ENCODE data around the gene ATP13A3. TPM values are rescaled to one million over a fixed set of nuclear protein-coding genes. Genes with fewer than 3 reads are reported as not detected.

The ATP13A3 gene
- total RNA-seq, 1 donor from 2014 or later: 74.6 TPM

DNA sequence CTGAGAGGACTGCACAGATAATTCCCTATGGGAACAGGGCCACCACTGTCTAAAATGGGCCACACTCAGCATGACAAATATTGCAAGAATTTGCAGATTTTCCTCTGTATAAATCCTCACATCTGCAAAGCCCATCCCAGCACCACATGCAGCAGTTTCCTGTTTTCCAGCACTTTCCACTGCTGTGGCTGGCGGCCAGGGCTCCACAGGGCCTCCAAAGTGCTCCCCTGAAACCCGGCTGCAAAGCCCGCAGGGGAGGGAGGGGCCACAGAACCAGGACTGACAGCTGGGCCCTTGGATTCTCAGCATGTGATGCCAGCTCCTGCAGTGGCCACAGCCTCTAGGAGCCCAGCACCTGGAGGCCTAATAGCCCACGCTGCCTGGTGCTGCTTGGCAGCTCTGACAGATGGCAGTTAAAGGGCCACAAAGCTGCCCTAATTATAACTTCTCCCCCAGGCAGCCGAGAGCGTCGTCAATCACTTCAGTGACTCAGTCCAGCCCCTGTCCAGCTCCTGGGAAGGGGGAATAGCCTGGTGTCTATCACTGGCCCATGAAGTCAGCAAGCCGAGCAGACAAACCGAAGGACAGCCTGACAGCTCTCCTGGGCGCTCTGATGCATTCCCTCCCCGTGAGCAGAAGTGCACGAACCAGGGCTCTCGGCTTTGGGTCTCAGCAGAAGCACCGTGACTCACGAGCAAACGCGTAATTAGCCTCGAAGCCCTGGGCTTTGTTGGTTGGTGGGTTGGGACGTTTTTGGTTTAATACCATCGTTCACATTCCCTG lies 122.0 kb downstream of the ATP13A3 start:
- no peak for DNase-seq (ENCODE audit: low read depth, low spot score)
- H3K4me3 Mint-ChIP-seq: no peak overlapping the region
- no peak for TF ChIP-seq CTCF (conservative IDR thresholded peaks at IDR 0.05)
- peaks cover 2% of the 10 kb centered on the region for H3K4me1 Mint-ChIP-seq
- no peak overlapping the region for H3K27ac Mint-ChIP-seq (ENCODE audit: unreplicated experiment)
- H3K36me3 Mint-ChIP-seq (ENCODE audit: low read depth): no peaks in the 10 kb centered on the region
- H3K27me3 Mint-ChIP-seq (ENCODE audit: low read depth): peaks cover 32% of the 10 kb centered on the region
- H3K9me3 Mint-ChIP-seq: no peaks in the 10 kb centered on the region

- no peaks in the 10 kb centered on the region for H3K36me3 Mint-ChIP-seq (ENCODE audit: low read depth)
- no peak for TF ChIP-seq CTCF (conservative IDR thresholded peaks at IDR 0.05)
- no peaks in the 10 kb centered on the region for H3K4me1 Mint-ChIP-seq
- H3K9me3 Mint-ChIP-seq: no peaks in the 10 kb centered on the region
- DNase-seq (ENCODE audit: low read depth, low spot score): no peak
- H3K27me3 Mint-ChIP-seq (ENCODE audit: low read depth): peaks cover 26% of the 10 kb centered on the region
- H3K27ac Mint-ChIP-seq (ENCODE audit: unreplicated experiment): no peak overlapping the region
- no peak overlapping the region for H3K4me3 Mint-ChIP-seq
These were observed 122.5 kb downstream of the ATP13A3 start for GRCh38 chr3:194364314-194364651.

DNA sequence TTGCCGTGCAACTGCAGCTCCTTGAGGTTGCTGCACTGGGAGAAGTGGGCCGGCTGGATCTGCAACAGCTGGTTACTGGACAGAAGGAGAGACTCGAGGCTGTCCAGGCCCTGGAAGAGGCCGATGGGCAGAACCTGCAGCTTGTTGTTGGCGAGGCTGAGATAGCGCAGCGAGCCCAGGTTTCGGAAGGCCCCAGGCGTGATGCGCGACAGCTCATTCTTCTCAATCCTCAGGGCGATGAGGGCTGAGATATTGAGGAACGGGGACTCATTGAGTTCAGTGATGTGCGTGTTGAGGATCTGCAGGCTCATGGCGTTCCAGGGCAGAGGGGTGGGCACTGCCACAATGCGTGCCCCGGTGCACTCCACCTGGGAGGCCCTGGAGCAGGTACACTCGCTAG lies 126.2 kb downstream of the ATP13A3 start:
- Mint-ChIP-seq H3K27ac (ENCODE audit: unreplicated experiment) (no peak overlapping the region), H3K27me3 (ENCODE audit: low read depth) (peaks cover 16% of the 10 kb centered on the region)

GRCh38 chr3:194357681-194358080 lies 129.1 kb downstream of the ATP13A3 start:
- Mint-ChIP-seq H3K27me3 (ENCODE audit: low read depth) (peaks cover 16% of the 10 kb centered on the region), H3K9me3 (no peaks in the 10 kb centered on the region), H3K4me3 (no peak overlapping the region), H3K4me1 (peaks cover 6% of the 10 kb centered on the region), H3K27ac (ENCODE audit: unreplicated experiment) (no peak overlapping the region), H3K36me3 (ENCODE audit: low read depth) (no peaks in the 10 kb centered on the region)
- TF ChIP-seq CTCF (conservative IDR thresholded peaks at IDR 0.05): no peak
- no peak for DNase-seq (ENCODE audit: low read depth, low spot score)

More for the DNA sequence above, 126.2 kb downstream of the ATP13A3 start:
- H3K4me3 Mint-ChIP-seq: no peak overlapping the region
- no peaks in the 10 kb centered on the region for H3K9me3 Mint-ChIP-seq
- DNase-seq (ENCODE audit: low read depth, low spot score): no peak
- no peaks in the 10 kb centered on the region for H3K36me3 Mint-ChIP-seq (ENCODE audit: low read depth)
- no peak for TF ChIP-seq CTCF (conservative IDR thresholded peaks at IDR 0.05)
- peaks cover 6% of the 10 kb centered on the region for H3K4me1 Mint-ChIP-seq

DNA sequence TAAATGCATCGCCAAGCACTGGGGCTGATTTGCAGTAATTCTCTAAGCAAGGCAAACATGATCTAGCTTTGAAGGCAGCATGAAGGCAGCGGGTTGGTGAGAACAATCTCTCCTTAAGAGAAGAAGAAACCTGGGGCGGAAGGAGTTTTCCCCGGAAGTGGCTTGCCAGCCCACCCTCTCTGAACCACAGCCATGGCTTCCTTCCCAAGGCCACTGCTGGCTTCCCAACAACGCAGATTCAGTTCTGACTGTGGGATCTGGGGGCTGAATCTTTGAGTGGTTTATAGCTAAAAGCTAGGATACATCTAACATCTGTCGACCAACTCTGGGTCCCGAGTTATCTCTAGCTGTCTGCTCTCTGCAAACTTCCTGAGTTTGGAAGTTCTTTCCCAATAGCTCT lies 131.4 kb downstream of the ATP13A3 start:
- no peak overlapping the region for H3K27ac Mint-ChIP-seq (ENCODE audit: unreplicated experiment)
- no peaks in the 10 kb centered on the region for H3K9me3 Mint-ChIP-seq
- no peak overlapping the region for H3K4me3 Mint-ChIP-seq
- peaks cover 6% of the 10 kb centered on the region for H3K4me1 Mint-ChIP-seq
- peaks cover 12% of the 10 kb centered on the region for H3K27me3 Mint-ChIP-seq (ENCODE audit: low read depth)
- TF ChIP-seq CTCF (conservative IDR thresholded peaks at IDR 0.05): no peak
- H3K36me3 Mint-ChIP-seq (ENCODE audit: low read depth): no peaks in the 10 kb centered on the region
- no peak for DNase-seq (ENCODE audit: low read depth, low spot score)
